Activated naive CD4-positive, alpha-beta T cell treated with anti-CD3 and anti-CD28 coated beads for 36 hours (primary cell): Measurements from ENCODE around the gene MLC1. TPM values are rescaled to one million over a fixed set of nuclear protein-coding genes. Genes with fewer than 3 reads are reported as not detected.

ENCODE experiments used
- CTCF ChIA-PET: fragments of 350-600 bp; sonication (Branson Sonifier 250); formaldehyde crosslinking; loops from one replicate; lab custom pipeline; 2021; ENCODE audit warnings: antibody characterized with exemption; lab: Charles Lee
- DNase-seq: peaks from one replicate; pipeline ENCODE4 v3.0.0-alpha.2; 2020
- H3K27ac Mint-ChIP-seq: one replicate; pipeline ENCODE4 v1.8.0; 2021; ENCODE audit warnings: mild to moderate bottlenecking, mixed read lengths
- H3K27me3 Mint-ChIP-seq: one replicate; pipeline ENCODE4 v1.8.0; 2021; ENCODE audit warnings: low read depth, mixed read lengths
- H3K36me3 Mint-ChIP-seq: one replicate; pipeline ENCODE4 v1.8.0; 2021; ENCODE audit warnings: low read depth, mixed read lengths
- H3K4me1 Mint-ChIP-seq: one replicate; pipeline ENCODE4 v1.8.0; 2021; ENCODE audit warnings: low read depth, mixed read lengths
- H3K4me3 Mint-ChIP-seq: one replicate; pipeline ENCODE4 v1.8.0; 2021; ENCODE audit warnings: mild to moderate bottlenecking, moderate library complexity, mixed read lengths
- H3K9me3 Mint-ChIP-seq: one replicate; pipeline ENCODE4 v1.8.0; 2021; ENCODE audit warnings: mixed read lengths
- intact Hi-C: fragments of 100-400 bp; cut with micrococcal nuclease; formaldehyde crosslinking; loops from one replicate; pipeline ENCODE4 v1.15.1; 2023
- total RNA-seq, 2 experiments: library from RNA; stranded (reverse); gene quantifications; one replicate each; pipeline ENCODE4 v1.2.3, GENCODE V29; 2021

MLC1 gene
- total RNA-seq, 2 experiments from 2014 or later = 0.05 TPM; not detected in 1

DNA sequence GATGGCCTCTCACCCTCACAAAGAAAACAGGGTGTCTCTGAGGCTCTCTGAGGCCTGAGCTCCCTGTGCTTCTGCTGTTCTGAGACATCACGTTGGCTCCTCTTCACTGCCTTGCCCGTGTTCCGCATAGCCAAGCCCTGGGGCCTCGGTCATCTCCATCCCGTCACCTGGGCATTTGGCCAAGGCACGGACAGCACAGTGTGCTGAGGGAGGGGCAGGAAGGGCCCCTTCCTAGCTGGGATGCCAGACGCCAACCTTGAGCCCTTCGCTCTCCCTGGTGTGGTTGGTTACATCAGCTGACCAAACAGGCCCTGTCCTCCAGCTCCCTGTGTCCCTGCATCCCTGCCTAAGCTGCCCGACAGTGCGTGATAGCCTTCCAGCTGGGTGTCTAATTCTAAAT, 30.5 kb upstream of the MLC1 start:
- CTCF ChIA-PET = no interaction called here
- Mint-ChIP-seq H3K27ac (no peak overlapping the region), H3K4me1 (peaks cover 8% of the 10 kb centered on the region), H3K27me3 (peaks cover 13% of the 10 kb centered on the region), H3K9me3 (no peaks in the 10 kb centered on the region), H3K36me3 (no peaks in the 10 kb centered on the region), H3K4me3 (no peak overlapping the region)
- intact Hi-C loops = no loop called here
- no peak for DNase-seq

DNA sequence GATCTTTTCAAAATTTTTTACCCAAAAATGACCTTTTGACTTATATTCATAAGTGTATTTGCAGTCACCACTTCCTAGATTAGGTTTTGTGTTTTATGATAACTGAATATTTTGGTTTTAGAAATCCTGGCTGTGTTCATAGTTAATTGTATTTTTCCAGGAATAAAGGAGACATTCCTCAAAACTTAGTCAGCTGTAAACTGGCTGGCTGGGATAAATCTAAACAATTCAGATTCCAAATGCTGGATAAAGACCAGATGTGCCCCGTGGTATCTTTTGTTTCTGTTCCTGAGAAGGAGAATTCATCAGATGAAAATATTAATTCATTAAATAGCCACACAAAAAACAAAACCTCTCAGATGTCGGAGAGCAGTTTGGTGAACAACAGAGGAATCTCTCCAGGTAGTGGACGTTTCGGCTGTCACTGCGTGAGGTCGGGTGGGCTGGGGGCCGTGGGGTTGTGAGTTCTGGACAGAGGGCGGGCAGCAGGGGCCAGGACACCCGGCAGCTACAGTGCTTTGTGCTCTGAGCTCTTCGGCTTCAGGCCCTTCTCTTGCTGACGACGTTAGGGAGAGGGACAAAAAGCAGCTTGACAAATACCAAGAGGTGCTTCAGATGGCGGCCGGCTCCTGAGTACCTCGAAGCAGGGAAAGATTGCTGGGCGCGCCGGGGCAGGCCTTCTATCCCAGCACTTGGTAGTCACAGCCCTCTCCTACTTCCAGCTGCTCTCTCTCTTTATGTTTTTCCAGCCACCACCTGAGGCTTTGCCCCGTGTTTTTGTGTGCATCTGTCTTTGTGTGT, 29.2 kb upstream of the MLC1 start:
- H3K27ac Mint-ChIP-seq = no peak overlapping the region
- H3K4me3 Mint-ChIP-seq = no peak overlapping the region
- no peaks in the 10 kb centered on the region for H3K36me3 Mint-ChIP-seq
- peaks cover 13% of the 10 kb centered on the region for H3K27me3 Mint-ChIP-seq
- DNase-seq = no peak
- H3K9me3 Mint-ChIP-seq = no peaks in the 10 kb centered on the region
- CTCF ChIA-PET = interaction anchor here (0.6 kb wide), 1 partner anchor 182 kb away, joined by 4 read pairs; no protein-coding TSS in a partner anchor
- H3K4me1 Mint-ChIP-seq = peaks cover 8% of the 10 kb centered on the region
- intact Hi-C loops = no loop called here

DNA sequence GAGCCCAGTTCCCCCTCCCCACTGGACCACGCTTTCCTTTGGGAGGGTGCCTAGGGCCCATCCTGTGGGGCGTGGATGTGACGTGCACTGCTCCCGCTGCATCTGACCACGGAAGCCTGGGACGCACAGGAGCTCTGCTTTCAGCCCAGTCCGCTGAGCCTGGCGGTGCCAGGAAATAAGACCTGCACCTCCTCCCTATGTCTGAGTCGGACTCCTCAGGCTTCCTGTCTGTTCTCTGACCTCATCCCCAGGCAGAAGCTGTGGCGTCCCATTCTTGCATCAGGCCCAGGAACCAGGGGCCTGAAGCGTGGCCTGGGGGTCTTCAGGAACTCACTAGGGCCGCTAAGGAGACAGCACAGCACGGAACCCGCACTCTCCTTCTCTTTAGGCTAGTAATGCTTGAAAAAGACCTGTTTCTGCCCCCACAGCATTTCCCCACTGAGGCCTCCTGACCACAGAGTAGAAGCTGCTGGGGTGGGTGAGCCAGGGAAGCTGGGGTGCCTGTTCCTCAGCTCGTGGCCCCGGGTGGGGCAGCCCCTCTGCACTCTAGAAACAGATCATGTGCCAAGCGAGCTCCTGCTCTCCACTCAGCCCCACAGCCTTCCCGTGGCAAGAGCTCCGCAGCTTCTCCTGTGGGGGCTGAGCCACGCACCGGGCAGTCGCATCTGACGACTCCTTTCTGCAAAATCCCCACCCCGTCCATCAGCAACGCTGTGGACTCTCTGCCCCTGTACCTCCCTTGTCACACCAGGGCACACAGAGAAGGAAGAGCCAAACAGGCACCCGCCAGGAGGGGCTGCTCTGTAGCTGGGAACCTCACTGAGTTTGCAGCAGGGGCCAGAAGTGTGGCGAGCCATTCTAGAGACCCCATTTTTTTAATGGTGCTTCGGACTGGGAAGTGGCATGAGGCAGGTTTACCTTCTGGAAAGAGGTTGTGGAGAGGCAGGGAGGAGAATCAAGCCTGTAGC, 27.2 kb upstream of the MLC1 start:
- Mint-ChIP-seq H3K36me3 (no peaks in the 10 kb centered on the region), H3K27ac (peak overlapping the region; percentile 41), H3K9me3 (no peaks in the 10 kb centered on the region), H3K4me1 (peaks cover 8% of the 10 kb centered on the region), H3K27me3 (peaks cover 13% of the 10 kb centered on the region), H3K4me3 (no peak overlapping the region)
- DNase-seq = peak; percentile 32
- intact Hi-C loops = no loop called here
- CTCF ChIA-PET = no interaction called here

DNA sequence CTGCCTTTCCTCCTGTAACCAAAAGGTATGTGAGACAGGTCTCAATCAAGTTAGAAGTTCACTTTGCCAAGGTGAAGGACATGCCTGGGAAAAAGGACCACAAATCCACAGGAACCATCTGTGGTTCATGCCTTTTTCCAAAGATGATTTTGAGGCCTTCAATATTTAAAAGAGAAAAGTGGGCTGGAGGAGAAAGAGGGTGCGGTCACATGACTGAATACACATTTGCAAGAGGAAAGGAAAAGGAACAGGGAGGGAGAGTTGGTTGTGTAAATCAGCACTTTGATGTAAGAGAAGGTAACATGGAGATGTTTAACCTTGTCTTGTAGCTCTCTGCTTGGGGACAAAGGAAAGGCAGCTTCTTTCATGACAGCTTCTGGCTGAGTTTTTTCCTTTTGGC, 25.8 kb upstream of the MLC1 start:
- Mint-ChIP-seq H3K27me3 (peaks cover 13% of the 10 kb centered on the region), H3K27ac (no peak overlapping the region), H3K4me3 (no peak overlapping the region), H3K4me1 (peaks cover 9% of the 10 kb centered on the region), H3K36me3 (no peaks in the 10 kb centered on the region), H3K9me3 (no peaks in the 10 kb centered on the region)
- DNase-seq = no peak
- intact Hi-C loops = no loop called here
- CTCF ChIA-PET = interaction anchor here (0.7 kb wide), 1 partner anchor 101 kb away, joined by 3 read pairs; no protein-coding TSS in a partner anchor

DNA sequence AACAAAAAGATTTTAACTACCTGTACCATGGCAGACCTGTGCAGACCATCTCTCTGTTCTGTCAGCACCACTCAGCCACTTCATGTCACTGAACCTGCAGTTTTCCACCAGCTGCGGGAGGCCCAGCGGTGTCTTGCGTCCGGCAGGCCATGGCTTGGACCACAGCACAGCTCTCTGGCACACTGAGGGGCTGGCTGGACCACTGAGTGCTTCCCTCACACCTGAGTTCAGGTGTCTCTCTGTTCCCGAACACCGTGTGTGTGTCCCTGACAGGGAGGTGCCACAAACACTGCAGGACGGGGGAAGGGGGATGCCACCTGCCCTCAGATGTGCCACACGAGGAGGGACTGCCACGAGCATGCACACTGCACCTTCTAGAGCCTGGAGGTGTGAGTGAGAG, 22.3 kb upstream of the MLC1 start:
- no peaks in the 10 kb centered on the region for H3K9me3 Mint-ChIP-seq
- H3K27me3 Mint-ChIP-seq = peaks cover 5% of the 10 kb centered on the region
- CTCF ChIA-PET = no interaction called here
- no peak overlapping the region for H3K4me3 Mint-ChIP-seq
- H3K27ac Mint-ChIP-seq = no peak overlapping the region
- peaks cover 11% of the 10 kb centered on the region for H3K4me1 Mint-ChIP-seq
- H3K36me3 Mint-ChIP-seq = no peaks in the 10 kb centered on the region
- intact Hi-C loops = no loop called here
- DNase-seq = no peak

DNA sequence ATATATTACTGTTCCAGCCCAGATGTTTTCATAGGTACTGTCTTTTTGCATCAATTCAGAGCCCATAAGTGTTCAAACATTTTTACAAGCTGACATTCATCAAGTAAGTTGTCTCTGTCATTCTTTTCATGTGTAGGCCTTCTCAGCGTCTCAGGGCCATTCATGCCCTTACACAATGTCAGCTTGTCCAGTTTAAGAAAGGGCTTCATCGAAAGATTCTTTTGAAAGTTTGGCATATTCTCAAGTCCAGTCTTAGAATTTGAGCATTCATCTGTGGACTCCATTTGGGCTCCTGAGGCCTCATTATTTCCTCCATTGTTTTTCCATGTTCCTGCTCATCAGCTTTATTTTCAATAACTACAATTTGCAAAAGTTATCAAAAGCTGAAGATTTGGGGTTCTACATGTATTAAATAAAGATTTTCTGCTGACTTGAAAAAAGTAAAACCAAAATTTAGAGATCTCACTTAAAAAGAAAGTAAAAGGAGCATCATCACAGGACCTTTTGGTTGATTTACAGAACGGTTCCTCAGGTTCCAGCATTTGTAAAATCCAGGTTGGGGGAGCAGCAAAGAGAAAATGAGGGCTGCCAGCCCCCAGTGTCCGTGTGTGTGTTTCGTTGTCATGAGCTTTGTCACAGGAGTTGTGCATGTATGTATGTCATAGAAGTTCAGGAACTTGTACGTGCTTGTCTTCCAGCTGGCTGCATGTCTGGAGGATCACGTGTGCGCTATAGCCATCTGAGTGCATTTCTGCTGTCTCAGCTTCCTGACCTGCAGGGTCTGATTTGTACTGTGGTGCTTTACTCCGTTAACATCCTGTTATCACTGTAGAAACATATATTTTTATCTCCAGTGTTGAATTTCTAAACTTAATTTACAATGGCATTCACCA, 20.2 kb upstream of the MLC1 start:
- peaks cover 8% of the 10 kb centered on the region for H3K4me1 Mint-ChIP-seq
- H3K9me3 Mint-ChIP-seq = no peaks in the 10 kb centered on the region
- peak; percentile 37 for DNase-seq
- peak overlapping the region; percentile 64 for H3K4me3 Mint-ChIP-seq
- CTCF ChIA-PET = interaction anchor here (0.9 kb wide), 1 partner anchor 19 kb away, joined by 3 read pairs; no protein-coding TSS in a partner anchor
- H3K36me3 Mint-ChIP-seq = no peaks in the 10 kb centered on the region
- intact Hi-C loops = no loop called here
- no peaks in the 10 kb centered on the region for H3K27me3 Mint-ChIP-seq
- H3K27ac Mint-ChIP-seq = peak overlapping the region; percentile 59

DNA sequence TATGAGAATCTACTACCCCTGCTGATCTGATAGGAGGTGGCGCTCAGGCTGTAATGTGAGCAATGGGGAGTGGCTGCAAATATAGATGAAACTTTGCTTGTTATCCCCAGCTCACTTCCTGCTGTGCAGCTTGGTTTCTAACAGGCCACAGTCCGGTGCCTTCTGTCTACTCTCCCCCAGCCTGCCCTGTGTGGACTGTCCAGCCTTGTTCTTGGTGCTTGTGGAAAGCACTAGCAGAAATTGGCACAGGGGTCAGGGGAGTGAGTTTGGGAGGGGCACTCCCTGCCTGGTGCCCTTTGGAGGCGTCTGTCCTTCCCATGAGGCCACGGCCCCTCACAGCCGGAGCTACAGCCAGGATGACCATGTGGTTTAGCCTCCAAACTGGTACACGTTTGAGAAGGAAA, 18.9 kb upstream of the MLC1 start:
- Mint-ChIP-seq H3K4me3 (no peak overlapping the region), H3K4me1 (peaks cover 8% of the 10 kb centered on the region), H3K27ac (no peak overlapping the region), H3K36me3 (no peaks in the 10 kb centered on the region), H3K27me3 (no peaks in the 10 kb centered on the region), H3K9me3 (no peaks in the 10 kb centered on the region)
- intact Hi-C loops = no loop called here
- CTCF ChIA-PET = interaction anchor here (0.8 kb wide), 1 partner anchor 98 kb away, joined by 3 read pairs; no protein-coding TSS in a partner anchor
- no peak for DNase-seq

DNA sequence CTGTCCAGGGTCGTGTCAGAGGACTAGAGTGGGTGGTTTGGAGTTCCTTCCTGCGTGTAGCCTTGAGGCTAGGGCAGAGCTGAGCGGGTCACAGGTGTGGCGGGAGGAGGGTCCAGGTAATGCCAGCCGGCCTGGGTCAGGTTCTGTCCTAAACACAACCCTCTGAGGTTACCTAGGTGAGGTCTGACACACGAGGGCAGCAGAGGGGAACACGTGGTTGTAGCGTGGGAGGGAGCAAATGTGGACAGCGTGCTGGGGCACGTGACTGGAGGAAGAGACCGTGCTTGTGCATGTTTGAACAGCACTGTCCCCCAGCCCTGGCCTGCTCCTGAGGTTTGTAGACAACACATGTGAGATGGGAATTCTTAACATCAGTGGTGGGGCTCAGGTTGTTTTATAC, 17.7 kb upstream of the MLC1 start:
- H3K4me1 Mint-ChIP-seq = peaks cover 8% of the 10 kb centered on the region
- no peak overlapping the region for H3K27ac Mint-ChIP-seq
- H3K9me3 Mint-ChIP-seq = no peaks in the 10 kb centered on the region
- no peak overlapping the region for H3K4me3 Mint-ChIP-seq
- no peaks in the 10 kb centered on the region for H3K36me3 Mint-ChIP-seq
- intact Hi-C loops = no loop called here
- no peak for DNase-seq
- peaks cover 3% of the 10 kb centered on the region for H3K27me3 Mint-ChIP-seq
- CTCF ChIA-PET = no interaction called here

DNA sequence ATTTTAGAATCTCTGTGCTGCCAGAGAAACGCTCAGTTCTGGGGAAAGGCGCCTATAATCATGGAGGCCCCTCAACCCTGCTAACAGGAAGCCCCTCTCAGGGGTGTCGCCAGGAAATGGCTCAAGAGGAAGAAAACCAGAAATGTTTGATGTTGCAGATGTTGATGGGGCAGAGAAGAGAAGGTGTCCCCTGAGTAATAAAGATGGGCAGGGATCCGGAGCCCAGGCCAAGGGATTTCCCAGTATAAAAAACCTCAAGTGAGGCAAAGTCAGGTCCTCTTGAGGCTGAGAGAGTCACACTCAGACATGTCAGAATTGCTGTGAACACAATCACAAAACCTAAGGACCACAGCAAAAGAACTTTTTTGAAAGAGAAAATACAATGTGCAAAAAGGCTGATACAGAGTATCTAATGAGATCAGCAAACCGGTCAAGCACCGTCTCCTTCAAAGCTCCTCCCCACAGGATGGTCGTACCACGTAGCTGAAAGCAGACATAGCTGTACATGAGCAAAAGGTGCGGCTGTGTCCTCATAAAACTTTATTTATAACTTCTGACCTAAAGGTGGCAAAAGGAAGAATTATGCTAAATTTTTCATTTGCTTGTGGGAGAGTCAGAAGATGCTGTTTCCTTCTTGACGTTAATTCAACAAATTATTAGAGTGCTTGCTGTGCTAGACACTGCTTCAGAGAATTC, 16.8 kb upstream of the MLC1 start:
- H3K36me3 Mint-ChIP-seq = no peaks in the 10 kb centered on the region
- intact Hi-C loops = no loop called here
- DNase-seq = no peak
- no peak overlapping the region for H3K27ac Mint-ChIP-seq
- no peaks in the 10 kb centered on the region for H3K9me3 Mint-ChIP-seq
- CTCF ChIA-PET = no interaction called here
- peaks cover 3% of the 10 kb centered on the region for H3K27me3 Mint-ChIP-seq
- H3K4me1 Mint-ChIP-seq = peaks cover 8% of the 10 kb centered on the region
- H3K4me3 Mint-ChIP-seq = no peak overlapping the region

DNA sequence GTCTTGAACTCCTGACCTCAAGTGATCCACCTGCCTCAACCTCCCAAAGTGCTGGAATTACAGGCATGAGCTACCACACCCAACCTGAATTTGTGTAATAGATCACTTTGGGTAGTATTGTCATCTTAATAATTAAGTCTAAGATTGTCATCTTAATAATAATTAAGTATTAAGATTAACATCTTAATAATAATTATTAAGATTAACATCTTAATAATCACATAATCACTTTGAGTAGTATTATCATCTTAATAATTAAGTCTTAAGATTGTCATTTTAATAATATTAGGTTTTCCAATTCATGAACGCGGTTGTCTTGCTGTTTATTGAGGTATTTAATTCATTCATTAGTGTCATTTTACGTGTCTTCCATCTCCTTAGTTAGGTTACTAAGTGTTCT, 12.8 kb upstream of the MLC1 start:
- CTCF ChIA-PET = no interaction called here
- Mint-ChIP-seq H3K27me3 (peaks cover 3% of the 10 kb centered on the region), H3K4me3 (no peak overlapping the region), H3K27ac (no peak overlapping the region), H3K36me3 (no peaks in the 10 kb centered on the region), H3K9me3 (no peaks in the 10 kb centered on the region), H3K4me1 (no peaks in the 10 kb centered on the region)
- intact Hi-C loops = no loop called here
- no peak for DNase-seq

DNA sequence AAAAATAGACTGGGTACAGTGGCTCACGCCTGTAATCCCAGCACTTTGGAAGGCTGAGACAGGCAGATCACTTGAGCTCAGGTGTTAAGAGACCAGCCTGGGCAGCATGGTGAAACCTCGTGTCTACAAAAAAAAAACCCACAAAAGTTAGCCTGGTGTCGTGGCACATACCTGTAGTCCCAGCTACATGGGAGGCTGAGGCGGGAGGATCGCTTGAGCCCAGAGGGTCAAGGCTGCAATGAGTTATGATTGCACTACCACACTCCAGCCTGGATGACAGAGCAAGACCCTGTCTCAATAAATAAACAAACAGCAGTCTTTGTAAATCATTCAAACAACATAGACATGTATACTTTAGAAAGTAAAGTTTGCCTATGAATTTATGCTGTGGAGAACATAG, 7.1 kb upstream of the MLC1 start:
- Mint-ChIP-seq H3K9me3 (peaks cover 12% of the 10 kb centered on the region), H3K36me3 (peaks cover 2% of the 10 kb centered on the region), H3K4me3 (no peak overlapping the region), H3K27me3 (peaks cover 6% of the 10 kb centered on the region), H3K4me1 (no peaks in the 10 kb centered on the region), H3K27ac (no peak overlapping the region)
- DNase-seq = no peak
- intact Hi-C loops = no loop called here
- CTCF ChIA-PET = no interaction called here
